Gastrocnemius medialis (tissue), 4 donors: ENCODE results near the gene S100A11. TPM values are rescaled to one million over a fixed set of nuclear protein-coding genes. Genes with fewer than 3 reads are reported as not detected.

Source experiments
- ATAC-seq, 2 donors: fragments of 150-250 bp; one replicate each; pipeline ENCODE4 v1.9.1; 2016
- DNase-seq, 2 donors: peaks; one replicate each; pipeline ENCODE4 v3.0.0-alpha.2; 2019
- H3K27ac ChIP-seq, 4 donors: fragments of 200-600 bp; sonication (generic); 1 replicate in 1 of 4; 2 replicates in 3 of 4; pipeline ENCODE4 v1.5.1; 2016 to 2018; ENCODE audit warnings: mild to moderate bottlenecking in 2 of 4, moderate library complexity in 1 of 4
- H3K27me3 ChIP-seq, 3 donors: fragments of 200-600 bp; sonication (generic) in 2 of 3; 1 replicate in 1 of 3; 2 replicates in 2 of 3; pipeline versions ENCODE4 v1.5.1 to v1.6.0; 2016 to 2019; ENCODE audit warnings: mild to moderate bottlenecking in 1 of 3, moderate library complexity in 1 of 3
- H3K36me3 ChIP-seq, 2 donors: fragments of 200-600 bp; sonication (generic) in 1 of 2; one replicate each; pipeline ENCODE4 v1.5.1; 2017 to 2018
- H3K4me1 ChIP-seq, 2 donors: fragments of 200-600 bp; sonication (generic) in 1 of 2; one replicate each; pipeline ENCODE4 v1.5.1; 2016 to 2017; ENCODE audit warnings: mild to moderate bottlenecking in 2 of 2
- H3K4me3 ChIP-seq, 4 donors: fragments of 200-600 bp; sonication (generic) in 3 of 4; 1 replicate in 1 of 4; 2 replicates in 3 of 4; pipeline ENCODE4 v1.5.1; 2016 to 2019; ENCODE audit warnings: mild to moderate bottlenecking in 2 of 4
- H3K9me3 ChIP-seq, 3 donors: fragments of 200-600 bp; sonication (generic) in 2 of 3; 1 replicate in 1 of 3; 2 replicates in 2 of 3; pipeline ENCODE4 v1.5.1; 2016 to 2019
- POLR2A ChIP-seq, 2 donors: fragments of 450-650 bp; IDR thresholded peaks; one replicate each; pipeline ENCODE4 v1.6.1; 2017; ENCODE audit warnings: antibody characterized with exemption in 2 of 2, mild to moderate bottlenecking in 2 of 2, moderate library complexity in 2 of 2
- in situ Hi-C, 4 donors: fragments of 200-750 bp; cut with MboI; loops; one replicate each; pipeline versions ENCODE4 v1.15.0 to v1.8.0; 2017; ENCODE audit warnings: low sequenced_read_pairs in 4 of 4
- intact Hi-C: fragments of 100-400 bp; cut with DNase I; formaldehyde crosslinking; loops from one replicate; pipeline ENCODE4 v1.15.1; 2023; ENCODE audit warnings: low total_unique reads
- total RNA-seq, 4 donors: library from RNA; depleted of rRNA; stranded (reverse); fragments of >200 nt; gene quantifications; one replicate each; pipeline versions ENCODE4 v1.1.0 to v1.2.3, GENCODE V29; 2016
- TF ChIP-seq, protein P1 (sequence below), 5 experiments: fragments of 450-650 bp in 3 of 5; fragments of 200-600 bp in 2 of 5; sonication (generic) in 2 of 5; IDR thresholded peaks in 4 of 5; conservative IDR thresholded peaks in 1 of 5; 1 replicate in 4 of 5; 2 replicates in 1 of 5; pipeline ENCODE4 v1.5.1; 2016 to 2019; ENCODE audit warnings: antibody characterized with exemption in 5 of 5, mild to moderate bottlenecking in 3 of 5, moderate library complexity in 3 of 5

The S100A11 gene
- total RNA-seq, 4 donors from 2014 or later: 8.4 to 66.2 (median 29.8) TPM

DNA sequence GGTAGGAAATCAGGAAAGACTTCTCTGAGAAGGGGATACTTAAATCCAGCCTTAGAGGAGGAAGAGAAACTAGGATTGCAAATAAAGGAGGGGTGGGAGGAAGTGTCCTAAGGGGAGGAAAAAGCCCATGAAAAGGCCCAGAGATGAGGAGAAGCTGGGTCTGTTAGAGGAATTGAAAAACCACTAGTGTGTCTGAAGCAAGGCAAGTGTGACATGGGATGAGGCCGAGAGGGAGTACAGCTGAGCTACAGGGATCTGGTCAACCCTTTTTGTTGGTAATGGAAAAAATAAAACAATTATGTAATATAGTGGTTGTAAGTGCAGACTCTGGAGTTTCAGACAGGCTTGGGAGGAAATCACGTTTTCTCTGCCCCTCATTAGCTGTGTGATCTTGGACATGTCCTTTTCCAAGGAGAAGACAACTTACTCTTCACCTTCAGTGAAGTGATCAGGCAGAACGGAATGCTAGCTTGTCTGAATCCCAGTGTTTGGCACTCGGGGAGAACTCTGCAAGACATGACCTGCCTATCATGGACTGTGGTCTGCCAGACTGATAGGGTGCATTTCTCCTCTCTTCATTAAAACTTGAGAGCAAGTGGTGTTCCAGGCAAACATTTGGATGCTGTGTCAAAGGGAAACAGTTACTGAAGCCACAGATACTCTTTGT, 35.7 kb downstream of the S100A11 start:
- no peak for TF ChIP-seq POLR2A (IDR thresholded peaks at IDR 0.05)
- TF ChIP-seq, protein P1, sequence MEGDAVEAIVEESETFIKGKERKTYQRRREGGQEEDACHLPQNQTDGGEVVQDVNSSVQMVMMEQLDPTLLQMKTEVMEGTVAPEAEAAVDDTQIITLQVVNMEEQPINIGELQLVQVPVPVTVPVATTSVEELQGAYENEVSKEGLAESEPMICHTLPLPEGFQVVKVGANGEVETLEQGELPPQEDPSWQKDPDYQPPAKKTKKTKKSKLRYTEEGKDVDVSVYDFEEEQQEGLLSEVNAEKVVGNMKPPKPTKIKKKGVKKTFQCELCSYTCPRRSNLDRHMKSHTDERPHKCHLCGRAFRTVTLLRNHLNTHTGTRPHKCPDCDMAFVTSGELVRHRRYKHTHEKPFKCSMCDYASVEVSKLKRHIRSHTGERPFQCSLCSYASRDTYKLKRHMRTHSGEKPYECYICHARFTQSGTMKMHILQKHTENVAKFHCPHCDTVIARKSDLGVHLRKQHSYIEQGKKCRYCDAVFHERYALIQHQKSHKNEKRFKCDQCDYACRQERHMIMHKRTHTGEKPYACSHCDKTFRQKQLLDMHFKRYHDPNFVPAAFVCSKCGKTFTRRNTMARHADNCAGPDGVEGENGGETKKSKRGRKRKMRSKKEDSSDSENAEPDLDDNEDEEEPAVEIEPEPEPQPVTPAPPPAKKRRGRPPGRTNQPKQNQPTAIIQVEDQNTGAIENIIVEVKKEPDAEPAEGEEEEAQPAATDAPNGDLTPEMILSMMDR (IDR thresholded peaks at IDR 0.05 in 4 of 5, conservative IDR thresholded peaks at IDR 0.05 in 1 of 5): no peak
- no peak overlapping the region for H3K4me3 ChIP-seq
- H3K4me1 ChIP-seq: no peaks in the 10 kb centered on the region
- no peaks in the 10 kb centered on the region for H3K9me3 ChIP-seq
- H3K27ac ChIP-seq: no peak overlapping the region
- peak; percentile 9 to 47 for ATAC-seq
- no peaks in the 10 kb centered on the region for H3K36me3 ChIP-seq
- in situ Hi-C loops: no loop called here
- H3K27me3 ChIP-seq: no peaks in the 10 kb centered on the region
- no peak for DNase-seq
- intact Hi-C loops: loop anchor here (2.0 kb wide), 1 partner anchor 66 kb away; no protein-coding TSS in a partner anchor

DNA sequence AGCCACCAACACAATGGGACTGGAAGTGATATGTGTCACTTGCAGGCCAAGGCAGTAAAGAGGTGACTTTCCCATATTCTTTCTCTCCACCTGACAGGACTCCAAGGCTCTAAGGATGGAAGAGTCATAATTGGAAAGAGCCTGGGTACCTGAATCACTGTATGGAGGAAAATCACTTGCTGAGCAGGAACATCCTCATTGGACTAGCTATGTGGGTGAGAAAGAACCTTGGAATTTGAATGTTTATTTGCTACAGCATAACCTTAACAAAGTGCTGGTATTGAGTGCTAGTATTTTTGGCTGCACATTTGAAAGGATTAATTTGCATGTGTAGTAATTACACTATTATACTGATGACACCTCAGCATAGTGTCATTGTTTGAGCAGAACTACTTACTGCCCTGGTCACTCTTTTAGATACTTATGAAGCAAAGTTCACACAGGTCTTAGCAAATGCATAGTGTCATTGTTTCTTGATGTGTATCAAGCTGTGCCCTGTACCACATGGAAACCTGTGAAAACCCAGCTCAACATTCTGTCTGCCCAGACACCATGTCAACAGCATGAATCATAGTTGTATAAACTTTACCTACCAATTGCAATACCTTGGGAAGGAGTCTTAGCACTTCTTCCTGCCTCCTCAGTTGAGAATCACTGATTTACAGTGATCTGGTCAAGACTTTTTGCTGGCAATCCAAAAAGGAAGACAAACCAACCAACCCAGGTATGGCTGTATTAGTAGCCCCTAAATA, 38.0 kb downstream of the S100A11 start:
- TF ChIP-seq POLR2A (IDR thresholded peaks at IDR 0.05): no peak
- TF ChIP-seq, protein P1 (IDR thresholded peaks at IDR 0.05 in 4 of 5, conservative IDR thresholded peaks at IDR 0.05 in 1 of 5): no peak
- Histone ChIP-seq H3K9me3 (no peaks in the 10 kb centered on the region), H3K27me3 (peaks cover 0 to 6% (median 0%) of the 10 kb centered on the region in 3 donors), H3K4me3 (no peak overlapping the region), H3K27ac (no peak overlapping the region), H3K36me3 (no peaks in the 10 kb centered on the region), H3K4me1 (peaks cover 0 to 12% of the 10 kb centered on the region in 2 donors)
- no peak for DNase-seq
- intact Hi-C loops (loop anchor here (5.0 kb wide), 2 partner anchors 36 to 39 kb away; partner anchors contain the start of gene S100A11), in situ Hi-C loops (loop anchor here (5.0 to 10.0 kb wide), 2 partner anchors 64 to 66 kb away; no protein-coding TSS in a partner anchor)
- no peak for ATAC-seq

- Histone ChIP-seq H3K4me1 (peaks cover 0 to 13% of the 10 kb centered on the region in 2 donors), H3K36me3 (no peaks in the 10 kb centered on the region), H3K9me3 (no peaks in the 10 kb centered on the region), H3K27me3 (peaks cover 0 to 15% (median 7%) of the 10 kb centered on the region in 3 donors), H3K4me3 (no peak overlapping the region), H3K27ac (no peak overlapping the region)
- intact Hi-C loops: loop anchor here (5.0 kb wide), 2 partner anchors 35 to 40 kb away; partner anchors contain the start of gene S100A11
- in situ Hi-C loops: loop anchor here (5.0 to 10.0 kb wide), 2 partner anchors 62 to 65 kb away; no protein-coding TSS in a partner anchor
- ATAC-seq (no peak), DNase-seq (no peak)
- no peak for TF ChIP-seq POLR2A (IDR thresholded peaks at IDR 0.05)
- TF ChIP-seq, protein P1 (IDR thresholded peaks at IDR 0.05 in 4 of 5, conservative IDR thresholded peaks at IDR 0.05 in 1 of 5): no peak
These were observed 39.6 kb downstream of the S100A11 start for GRCh38 chr1:151997284-151997570.

GRCh38 chr1:151995774-151996173, 41.0 kb downstream of the S100A11 start:
- Histone ChIP-seq H3K4me3 (no peak overlapping the region), H3K36me3 (no peaks in the 10 kb centered on the region), H3K27ac (no peak overlapping the region), H3K9me3 (no peaks in the 10 kb centered on the region), H3K4me1 (peaks cover 11 to 21% of the 10 kb centered on the region in 2 donors), H3K27me3 (peaks cover 0 to 16% (median 15%) of the 10 kb centered on the region in 3 donors)
- TF ChIP-seq, protein P1 (IDR thresholded peaks at IDR 0.05 in 4 of 5, conservative IDR thresholded peaks at IDR 0.05 in 1 of 5): no peak
- TF ChIP-seq POLR2A (IDR thresholded peaks at IDR 0.05): no peak
- in situ Hi-C loops: loop anchor here (5.0 to 10.0 kb wide), 2 partner anchors 61 to 63 kb away; no protein-coding TSS in a partner anchor
- intact Hi-C loops: loop anchor here (5.0 kb wide), 2 partner anchors 33 to 42 kb away; partner anchors contain the start of gene S100A11
- ATAC-seq: no peak
- no peak for DNase-seq
